Activated CD4-positive, alpha-beta T cell treated with anti-CD3 and anti-CD28 coated beads for 1 hour (primary cell): Measurements from ENCODE around the gene KIRREL3.

Experiments used
- DNase-seq: peaks from one replicate; pipeline ENCODE4 v3.0.0-alpha.2; 2020

The KIRREL3 gene

DNA sequence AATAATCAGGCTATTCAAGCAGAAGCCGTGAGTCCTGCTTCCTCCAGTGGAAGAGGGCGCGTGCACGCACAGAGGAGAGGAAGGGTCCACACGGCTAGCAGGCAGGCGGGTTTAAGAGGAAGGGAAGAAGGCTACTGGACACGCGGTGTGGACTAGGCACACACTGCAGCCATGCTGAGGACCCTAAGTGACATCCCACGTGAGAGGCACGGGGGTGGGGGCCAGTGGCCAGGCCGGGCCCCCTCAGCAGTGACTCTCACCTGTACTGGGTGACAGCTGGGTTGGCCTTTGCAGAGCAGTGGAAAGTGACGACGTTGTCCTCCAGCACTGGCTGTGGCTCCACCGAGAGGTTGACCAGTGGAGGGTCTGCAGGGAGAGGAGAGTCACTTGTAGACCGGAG, 544.5 kb downstream of the KIRREL3 start:
- no peak for DNase-seq

DNA sequence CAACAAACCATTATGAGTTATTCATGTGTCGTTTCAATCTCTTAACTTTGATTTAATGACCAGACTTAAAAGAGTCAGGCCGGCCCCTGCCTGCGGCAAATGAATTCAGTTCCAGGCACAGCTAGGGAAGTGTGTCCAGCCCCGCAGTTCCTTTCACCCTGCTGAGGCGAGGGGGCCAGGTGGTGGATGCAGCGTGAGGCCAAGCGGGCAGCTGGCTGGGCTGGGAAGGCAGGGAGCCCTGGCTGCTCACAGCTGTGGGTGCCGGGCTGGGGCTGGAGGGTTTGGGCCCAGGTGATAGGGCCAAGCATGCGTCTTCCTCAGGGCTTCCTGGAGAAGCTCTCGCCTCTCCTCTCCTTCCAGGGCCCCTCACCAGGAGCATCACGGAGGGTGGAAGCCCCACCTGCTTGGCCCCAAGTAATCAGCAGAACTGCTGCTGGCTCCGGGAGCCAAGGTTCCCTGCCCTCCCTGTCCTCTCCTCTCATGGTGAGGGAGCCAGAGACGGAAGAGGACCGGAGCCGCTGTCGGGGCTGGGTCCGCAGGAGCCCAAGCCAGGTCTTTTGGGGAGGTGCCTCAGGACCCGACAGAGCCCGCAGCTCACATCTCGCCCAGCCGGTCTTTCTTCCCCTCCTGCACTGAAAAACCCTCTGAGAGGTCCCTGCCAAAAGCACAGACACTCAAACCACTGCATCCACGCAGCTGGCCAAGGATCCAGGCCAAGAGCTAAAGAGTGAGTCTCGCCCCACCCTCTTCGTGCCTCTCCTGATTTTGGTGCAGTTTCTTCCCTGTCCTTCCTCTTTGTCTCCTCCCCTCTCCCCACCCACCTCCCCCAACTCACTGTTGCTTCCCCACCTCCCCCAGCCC, 548.1 kb downstream of the KIRREL3 start:
- DNase-seq, result no peak

- DNase-seq, result no peak
These were observed 549.3 kb downstream of the KIRREL3 start for GRCh38 chr11:126451211-126451802.

- no peak for DNase-seq
These were observed 549.8 kb downstream of the KIRREL3 start for GRCh38 chr11:126450806-126451205.

- no peak for DNase-seq
These were observed 550.4 kb downstream of the KIRREL3 start for GRCh38 chr11:126450198-126450597.

GRCh38 chr11:126446581-126446980, 554.0 kb downstream of the KIRREL3 start:
- DNase-seq, result no peak

DNA sequence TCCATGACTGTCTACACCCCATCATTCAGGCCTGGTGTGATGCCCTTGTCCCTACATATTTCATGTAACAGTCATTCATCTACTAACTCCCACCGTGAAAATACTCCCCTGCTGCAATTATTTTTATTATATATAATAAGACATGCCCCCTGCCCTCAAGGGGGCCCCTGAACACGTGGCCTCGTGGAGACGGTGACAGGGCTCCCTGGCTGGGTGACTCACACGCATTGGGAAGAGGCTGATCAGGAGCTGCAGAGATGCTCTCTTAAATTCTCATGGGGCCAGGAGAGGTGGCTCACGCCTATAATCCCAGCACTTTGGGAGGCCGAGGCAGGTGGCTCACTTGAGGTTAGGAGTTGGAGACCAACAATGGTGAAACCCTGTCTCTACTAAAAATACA, 556.5 kb downstream of the KIRREL3 start:
- no peak for DNase-seq

DNA sequence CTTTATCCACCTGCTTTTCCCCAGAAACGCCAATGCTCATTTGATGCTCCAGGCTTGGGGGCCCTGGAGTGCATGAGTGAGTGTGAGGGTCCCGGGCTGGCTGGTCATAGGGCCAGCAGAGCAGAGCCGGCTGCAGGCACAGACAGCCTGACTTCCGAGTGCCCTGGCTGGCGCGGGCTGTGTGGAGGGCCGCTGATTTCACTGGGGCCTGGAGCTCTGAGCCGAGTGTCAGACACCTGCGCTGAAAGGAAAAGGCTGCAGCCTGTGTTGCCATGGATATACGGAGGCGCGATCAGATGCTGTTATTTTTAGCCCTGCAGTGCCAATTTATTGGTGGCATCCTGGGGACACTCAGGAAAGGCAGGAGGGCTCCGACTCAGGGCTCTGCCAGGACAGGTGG, 557.5 kb downstream of the KIRREL3 start:
- DNase-seq, result no peak

DNA sequence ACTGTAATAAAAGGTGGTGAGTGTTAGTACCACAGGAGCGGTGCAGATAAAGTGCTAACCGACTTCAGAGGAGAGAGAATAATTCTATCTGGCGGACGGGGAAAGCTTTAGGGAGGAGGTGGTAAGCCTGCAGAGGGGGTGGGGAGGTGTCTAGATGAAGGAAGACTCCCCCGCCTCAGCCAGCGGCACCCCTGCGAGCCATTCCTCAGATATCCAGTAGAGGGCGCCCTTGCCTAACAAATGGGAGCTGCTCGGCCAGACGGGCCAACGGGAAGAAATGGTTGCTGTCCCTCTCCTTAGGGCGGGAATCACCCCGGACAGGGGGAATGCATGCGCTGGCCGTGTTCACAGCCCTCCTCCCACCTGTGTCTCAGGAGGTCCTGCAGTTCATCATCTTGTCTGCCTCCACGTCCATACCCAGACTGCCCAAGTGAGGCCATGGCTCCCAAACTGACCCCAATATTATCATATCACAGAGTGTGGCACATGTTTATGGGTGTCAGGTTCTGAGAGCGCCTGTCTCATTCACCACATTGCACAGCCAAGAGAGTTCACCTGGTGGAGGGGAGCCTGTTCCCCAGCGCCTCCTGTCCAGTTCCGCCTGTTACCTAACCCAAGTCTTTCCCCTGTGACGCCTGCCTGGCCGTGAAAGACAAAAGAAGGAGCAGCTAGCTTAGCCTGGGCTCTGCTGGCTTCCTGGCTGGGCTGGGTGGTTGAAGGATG, 559.6 kb downstream of the KIRREL3 start:
- peak; percentile 49 for DNase-seq

- no peak for DNase-seq
These were observed 560.3 kb downstream of the KIRREL3 start for GRCh38 chr11:126440276-126440675.

- no peak for DNase-seq
These were observed 561.9 kb downstream of the KIRREL3 start for GRCh38 chr11:126438691-126439090.

DNA sequence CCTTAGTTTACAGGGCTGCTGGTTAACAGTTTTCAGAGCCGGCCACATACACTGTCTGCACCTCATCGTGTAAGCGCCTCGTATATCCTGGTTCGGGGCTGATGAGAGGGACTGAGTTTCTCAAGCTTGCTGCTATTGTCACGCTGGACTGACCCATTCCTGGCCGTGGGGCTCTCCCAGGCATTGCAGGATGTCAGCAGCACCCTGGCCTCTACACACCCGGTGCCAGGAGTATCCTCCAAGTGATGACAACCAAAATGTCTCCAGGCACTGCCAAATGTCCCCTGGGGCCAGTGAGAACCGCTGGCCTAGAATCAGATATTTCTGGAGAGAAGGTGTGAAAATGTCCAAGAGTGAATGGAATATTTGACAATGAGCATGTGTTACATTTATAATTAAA, 562.3 kb downstream of the KIRREL3 start:
- DNase-seq, result no peak

GRCh38 chr11:126437731-126438130, 562.8 kb downstream of the KIRREL3 start:
- no peak for DNase-seq

GRCh38 chr11:126436209-126436755, 564.3 kb downstream of the KIRREL3 start:
- no peak for DNase-seq

GRCh38 chr11:126434950-126435335, 565.6 kb downstream of the KIRREL3 start:
- no peak for DNase-seq

- no peak for DNase-seq
These were observed 566.3 kb downstream of the KIRREL3 start for GRCh38 chr11:126433989-126434949.

DNA sequence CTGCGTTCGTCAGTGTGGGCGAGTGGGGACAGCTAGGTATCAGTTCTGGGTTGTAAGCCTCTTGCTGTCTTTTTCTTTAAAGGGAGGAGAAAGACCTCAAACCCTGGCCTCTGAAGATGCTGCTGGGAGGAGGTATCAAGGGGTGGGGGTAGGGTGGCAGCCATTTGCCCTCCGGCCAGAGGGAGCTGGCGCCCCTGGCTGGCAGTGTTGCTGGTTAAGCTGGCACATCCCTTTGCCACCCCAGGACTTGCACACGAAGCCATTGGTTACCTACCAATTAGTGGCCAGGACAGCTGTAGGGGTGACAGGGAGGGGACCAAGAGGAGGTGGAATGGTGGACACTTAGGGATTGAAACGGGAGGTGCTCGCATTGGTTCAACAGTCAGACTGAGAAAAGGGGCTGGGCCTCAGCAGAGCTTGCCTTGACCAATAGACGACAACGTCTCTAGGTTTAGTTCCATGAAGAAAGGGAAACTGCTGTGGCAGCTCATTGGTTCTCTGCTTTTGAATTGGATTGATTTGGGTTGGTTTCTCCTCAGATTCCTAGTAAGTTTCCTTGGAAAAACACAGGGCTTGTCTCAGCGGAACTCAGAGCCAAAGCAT, 567.2 kb downstream of the KIRREL3 start:
- DNase-seq, result no peak

DNA sequence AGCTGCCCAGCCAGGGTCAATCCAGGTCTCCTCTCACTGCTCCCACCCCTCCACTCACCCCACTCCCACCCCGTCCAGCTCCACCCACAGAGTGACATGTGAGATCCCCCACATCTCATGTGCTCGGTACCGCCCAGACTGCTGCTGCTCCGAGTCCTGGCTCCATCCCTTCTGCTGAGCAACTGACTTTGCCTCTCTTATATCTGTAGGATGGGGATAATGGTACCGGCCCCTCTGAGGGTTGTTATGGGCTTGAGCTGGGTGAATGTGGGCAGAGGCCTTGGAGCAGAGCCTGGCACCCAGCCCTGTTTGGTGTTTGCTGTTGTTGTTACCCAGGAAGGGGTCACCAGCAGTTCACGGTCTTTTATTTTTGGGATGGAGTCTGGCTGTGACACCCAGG, 568.0 kb downstream of the KIRREL3 start:
- no peak for DNase-seq

DNA sequence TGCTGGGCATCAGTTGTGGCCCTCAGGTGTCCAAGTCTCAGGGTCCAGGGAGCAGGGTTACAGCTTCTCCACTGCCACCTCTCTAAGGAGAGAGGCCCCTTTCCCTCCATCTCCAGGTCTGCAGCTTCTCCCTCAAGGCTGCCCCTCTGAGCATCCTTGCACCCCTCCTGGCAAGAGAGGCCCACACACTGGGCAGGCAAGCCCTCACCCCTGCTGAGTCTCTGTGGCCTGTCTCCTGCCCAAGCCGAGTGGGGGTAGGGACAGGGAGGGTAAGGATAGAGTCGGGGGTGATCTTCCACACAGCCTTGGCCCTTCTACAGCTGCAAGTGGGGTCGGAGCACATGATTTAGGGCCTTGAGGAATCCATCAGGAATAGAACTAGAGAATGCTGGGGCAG, 568.5 kb downstream of the KIRREL3 start:
- DNase-seq, result no peak

- no peak for DNase-seq
These were observed 569.0 kb downstream of the KIRREL3 start for GRCh38 chr11:126431401-126432064.

- DNase-seq, result no peak
These were observed 569.8 kb downstream of the KIRREL3 start for GRCh38 chr11:126430581-126431335.
